RKO (cell line): Measurements from ENCODE around the gene ID3.

ENCODE experiments used
- DNase-seq: peaks from one replicate; pipeline ENCODE4 v3.0.0-alpha.2; 2016; ENCODE audit warnings: low spot score

Gene ID3

GRCh38 chr1:23564529-23565122 is 5.3 kb upstream of the ID3 start:
- DNase-seq = no peak

DNA sequence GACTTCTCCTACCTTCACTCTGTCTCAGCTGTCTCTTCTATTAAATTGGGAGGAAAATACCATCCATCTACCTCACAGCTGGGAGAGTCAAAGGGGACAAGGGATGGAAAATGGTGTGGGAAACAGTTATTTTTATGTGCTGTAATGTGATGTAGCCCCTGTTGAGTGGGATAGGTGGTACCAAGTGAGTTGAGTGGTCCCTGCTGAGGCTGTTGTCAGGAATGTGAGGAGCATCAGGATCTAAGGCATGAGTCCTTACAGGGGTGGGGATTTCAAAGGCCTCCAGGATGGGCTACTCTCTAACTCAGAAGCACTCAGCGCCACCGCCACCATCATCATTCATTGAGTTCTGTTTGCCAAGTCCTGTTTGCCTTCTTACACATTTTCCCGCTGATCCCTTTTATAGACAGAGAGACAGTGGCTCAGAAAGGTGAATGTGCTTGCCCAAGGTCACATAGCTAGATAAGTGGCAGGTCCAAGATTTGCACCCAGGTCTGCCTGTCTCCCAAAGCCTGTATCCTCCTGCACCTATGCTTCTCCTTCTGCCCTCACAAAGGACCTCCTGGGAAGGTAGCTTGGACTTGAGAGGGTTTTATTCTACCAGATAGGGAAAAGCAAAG is 4.6 kb upstream of the ID3 start:
- DNase-seq = no peak

DNA sequence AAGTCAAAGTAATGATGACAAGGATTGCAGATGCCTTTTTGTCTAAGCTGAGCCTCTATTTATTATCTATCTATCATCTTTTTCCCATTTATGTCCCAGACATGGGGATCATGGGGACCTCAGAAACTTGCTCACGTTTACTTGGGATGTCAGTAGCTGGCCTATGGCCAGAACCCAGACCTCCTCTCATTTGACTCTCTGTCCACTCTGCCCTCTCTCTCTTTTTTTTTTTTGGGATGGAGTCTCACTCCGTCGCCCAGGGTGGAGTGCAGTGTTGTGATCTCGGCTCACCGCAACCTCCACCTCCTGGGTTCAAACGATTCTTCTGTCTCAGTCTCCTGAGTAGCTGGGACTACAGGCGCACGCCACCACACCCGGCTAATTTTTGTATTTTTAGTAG is 3.7 kb upstream of the ID3 start:
- DNase-seq = no peak

GRCh38 chr1:23562137-23562876 is 3.0 kb upstream of the ID3 start:
- DNase-seq = peak; percentile 94

DNA sequence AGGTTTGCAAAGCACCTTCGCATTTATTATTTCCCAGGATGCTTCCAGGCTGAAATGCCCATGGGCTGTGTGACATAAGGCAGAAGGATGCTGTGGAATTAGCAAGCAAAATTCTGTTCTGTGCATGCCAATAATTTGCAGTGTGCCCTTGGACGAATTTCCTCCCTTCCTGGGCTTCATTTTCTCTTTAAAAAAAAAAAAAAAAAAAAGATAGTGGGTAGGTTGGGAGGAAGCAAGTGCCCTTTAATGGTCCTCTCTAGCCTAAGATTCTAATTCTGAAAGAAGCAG is 2.5 kb upstream of the ID3 start:
- no peak for DNase-seq

DNA sequence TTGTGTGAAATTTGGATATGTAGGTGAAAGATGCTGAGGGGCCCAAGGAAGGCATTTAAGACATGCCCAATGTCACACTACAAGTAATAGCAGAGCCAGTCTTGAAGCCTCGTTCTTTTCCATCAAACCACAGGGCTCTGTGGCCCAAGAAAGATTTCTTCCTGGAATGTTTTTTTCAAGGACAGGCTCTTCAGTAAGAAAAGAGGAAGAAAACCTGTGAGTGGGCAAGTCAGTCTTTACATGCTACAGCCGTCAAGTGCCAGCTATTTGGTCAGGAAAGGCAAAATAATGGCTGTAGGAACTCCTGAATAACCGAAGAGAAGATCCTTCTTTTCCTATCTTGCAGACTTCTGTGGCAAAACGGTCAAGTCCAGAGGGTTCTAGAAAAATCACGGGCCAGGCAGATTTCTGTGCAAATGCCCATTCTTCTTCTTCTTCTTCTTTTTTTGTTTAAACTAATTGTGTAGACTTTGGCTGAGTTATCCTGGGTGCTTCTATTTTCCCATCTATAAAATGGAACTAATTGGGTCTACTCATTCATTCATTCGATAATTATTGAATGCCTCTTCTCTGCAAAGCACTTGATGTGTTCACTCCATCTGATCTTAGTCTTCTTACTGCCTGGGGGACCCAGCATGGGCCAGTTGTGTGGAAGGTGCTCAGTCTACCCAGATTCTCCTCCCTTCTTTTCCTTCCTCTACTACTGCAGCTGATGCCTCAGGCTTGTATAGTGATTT is 1.9 kb upstream of the ID3 start:
- DNase-seq = no peak

- no peak for DNase-seq
These were observed 862 bp upstream of the ID3 start for GRCh38 chr1:23559985-23560741.

DNA sequence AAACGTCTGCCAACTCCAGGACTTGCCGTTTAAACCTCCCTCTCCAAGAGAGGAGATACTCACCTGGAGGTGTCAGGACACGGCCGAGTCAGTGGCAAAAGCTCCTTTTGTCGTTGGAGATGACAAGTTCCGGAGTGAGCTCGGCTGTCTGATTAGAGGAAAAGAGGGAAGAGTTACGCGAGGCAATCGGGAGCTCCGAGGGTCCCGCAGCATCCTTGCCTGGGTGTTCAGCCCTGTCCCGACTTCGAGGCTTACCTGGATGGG is 497 bp downstream of the ID3 start:
- no peak for DNase-seq

DNA sequence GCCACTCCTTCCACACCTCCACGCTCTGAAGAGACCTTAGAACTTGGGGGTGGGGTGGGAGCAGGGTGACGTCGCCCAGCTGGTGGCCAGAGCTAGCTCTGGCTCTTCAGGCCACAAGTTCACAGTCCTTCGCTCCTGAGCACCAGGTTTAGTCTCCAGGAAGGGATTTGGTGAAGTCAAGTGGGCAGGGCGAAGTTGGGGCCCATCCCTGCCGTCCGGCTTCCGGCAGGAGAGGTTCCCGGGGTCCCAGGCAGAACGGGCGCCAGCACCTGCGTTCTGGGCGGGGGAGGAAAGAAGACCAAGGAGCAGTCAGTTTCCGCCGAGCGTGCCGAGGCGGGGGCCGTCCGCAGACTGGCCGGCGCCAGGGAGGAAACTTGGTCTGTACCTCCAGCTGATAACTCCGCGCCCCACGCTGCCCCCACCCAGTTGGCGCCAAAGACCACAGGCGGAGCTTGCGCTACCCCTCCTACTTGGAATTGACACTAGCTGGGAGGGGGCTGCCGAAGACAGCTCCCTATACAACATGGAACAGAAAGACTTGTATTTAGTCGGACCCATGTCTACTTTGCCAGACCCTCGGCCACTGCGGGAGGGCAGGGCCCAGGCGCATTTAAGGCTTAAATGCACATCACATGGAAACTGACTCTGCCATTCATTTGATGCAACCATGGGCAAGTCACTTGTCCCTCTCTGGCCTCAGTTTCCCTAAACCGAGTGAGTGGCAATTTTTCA is 995 bp downstream of the ID3 start:
- DNase-seq = peak; percentile 70

DNA sequence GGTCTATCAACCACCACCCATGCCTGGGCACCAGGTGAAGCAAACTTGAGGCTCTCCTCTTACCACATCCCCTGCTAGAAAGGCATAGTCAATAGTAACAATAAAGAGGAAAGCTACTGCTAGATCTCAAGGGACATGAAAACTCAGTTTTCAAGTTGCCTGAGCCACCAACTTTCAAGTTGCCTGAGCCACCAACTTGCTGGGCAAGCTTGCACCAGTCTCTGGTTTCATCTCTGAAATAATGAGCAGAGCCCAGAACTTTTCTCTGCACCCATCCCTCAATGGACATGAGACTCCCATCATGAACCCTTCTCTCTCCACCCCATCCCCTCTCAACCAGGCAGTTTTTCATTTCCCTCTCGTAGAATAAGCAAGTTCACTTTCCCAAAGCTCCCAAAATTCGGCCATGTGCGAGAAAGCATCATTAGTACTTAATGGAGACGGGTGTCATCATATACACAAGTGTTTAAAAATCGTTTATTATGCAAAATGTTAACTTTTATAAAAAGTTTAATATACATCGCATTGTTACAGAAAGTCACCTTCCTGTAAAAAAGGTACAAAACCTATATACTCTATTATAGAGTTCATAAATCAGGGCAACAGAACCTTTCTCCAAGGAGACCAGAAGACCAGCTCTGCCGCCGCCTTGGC is 1.7 kb downstream of the ID3 start:
- no peak for DNase-seq

DNA sequence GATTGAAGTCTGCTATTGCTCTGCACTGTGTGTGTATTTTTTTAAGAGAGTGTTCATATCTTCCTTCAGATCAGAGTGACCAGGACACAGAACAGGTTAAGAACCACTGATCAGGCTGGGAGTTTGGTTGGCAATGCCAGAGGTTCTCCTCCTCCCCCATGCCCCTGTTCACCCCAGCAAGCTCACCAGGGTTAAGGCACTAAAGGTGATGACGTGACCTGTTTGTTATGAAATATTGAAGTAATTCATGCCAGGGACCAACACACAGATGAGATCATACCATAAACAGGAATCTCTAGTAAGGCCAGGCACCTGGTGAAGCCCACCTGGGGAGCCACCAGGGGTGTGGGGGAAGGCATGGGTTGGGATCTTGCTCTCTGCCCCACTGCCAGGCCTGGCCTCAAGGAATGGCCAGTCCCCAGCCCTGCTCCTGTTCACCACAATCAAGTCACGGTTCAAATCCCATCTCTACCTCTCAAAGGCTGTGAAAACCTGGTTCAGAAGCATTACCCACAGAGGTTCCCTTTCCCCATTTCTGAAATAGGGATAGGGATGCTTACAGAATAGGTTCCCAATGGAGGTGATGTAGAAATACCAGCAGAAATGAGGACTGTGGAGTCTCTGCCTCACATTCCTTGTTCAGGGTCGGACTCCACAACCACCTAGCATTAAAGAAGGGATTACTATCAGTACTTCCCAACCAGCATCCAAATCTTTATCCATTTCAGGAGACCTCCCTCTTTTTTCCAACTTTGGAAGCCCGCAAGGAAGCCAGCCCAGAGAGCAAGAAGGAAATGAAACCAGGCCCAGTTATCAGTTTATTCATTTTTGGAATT is 2.4 kb downstream of the ID3 start:
- DNase-seq = no peak

DNA sequence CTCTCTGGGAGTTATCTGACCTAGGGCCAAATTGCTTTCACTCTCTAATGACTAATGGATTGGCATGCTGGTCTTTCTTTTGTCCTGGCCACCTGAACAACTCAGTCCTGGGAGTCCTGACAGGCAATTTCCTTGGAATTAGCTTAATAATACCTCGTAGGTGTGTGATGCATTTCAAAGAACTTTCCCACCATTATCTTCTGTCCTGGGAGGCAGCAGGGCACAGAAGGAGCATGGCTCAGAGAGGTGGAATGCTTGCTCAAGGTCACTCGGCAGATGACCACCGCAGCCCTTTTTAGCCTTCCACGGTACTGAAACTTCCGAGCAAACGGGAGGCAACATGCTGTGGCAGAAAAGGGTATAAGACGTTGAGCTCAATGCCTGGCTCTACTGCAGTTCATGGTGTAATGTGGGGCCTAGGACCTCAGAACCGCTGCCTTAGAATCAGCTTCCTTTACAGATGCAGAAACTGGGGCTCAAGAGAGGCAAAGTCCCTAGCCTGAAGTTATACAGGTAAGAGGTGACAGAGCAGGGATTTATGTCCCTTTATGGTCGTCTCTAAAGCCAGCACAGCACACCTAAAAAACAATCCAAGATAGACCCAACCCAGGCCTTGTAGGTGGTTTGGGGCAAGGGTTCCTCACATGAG is 3.2 kb downstream of the ID3 start:
- no peak for DNase-seq

- no peak for DNase-seq
These were observed 3.9 kb downstream of the ID3 start for GRCh38 chr1:23555270-23555985.

- DNase-seq = peak; percentile 88
These were observed 4.6 kb downstream of the ID3 start for GRCh38 chr1:23554481-23555269.

DNA sequence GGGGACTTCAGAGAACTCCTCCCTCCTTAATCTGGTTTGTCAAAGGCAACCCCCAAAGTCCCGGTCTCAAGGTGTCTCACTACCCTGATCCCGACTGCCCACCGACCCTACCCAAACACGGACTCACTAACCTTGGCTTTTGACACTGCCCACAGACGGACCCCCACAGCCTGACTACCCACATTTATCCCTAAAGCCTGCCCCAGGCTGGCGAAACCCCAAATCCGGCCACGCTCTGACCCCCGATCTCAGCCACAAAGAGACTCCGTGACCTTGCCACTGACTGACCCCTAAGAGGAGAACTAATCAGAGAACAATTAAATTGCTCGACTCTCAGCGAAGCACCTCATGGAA is 5.2 kb downstream of the ID3 start:
- DNase-seq = no peak

DNA sequence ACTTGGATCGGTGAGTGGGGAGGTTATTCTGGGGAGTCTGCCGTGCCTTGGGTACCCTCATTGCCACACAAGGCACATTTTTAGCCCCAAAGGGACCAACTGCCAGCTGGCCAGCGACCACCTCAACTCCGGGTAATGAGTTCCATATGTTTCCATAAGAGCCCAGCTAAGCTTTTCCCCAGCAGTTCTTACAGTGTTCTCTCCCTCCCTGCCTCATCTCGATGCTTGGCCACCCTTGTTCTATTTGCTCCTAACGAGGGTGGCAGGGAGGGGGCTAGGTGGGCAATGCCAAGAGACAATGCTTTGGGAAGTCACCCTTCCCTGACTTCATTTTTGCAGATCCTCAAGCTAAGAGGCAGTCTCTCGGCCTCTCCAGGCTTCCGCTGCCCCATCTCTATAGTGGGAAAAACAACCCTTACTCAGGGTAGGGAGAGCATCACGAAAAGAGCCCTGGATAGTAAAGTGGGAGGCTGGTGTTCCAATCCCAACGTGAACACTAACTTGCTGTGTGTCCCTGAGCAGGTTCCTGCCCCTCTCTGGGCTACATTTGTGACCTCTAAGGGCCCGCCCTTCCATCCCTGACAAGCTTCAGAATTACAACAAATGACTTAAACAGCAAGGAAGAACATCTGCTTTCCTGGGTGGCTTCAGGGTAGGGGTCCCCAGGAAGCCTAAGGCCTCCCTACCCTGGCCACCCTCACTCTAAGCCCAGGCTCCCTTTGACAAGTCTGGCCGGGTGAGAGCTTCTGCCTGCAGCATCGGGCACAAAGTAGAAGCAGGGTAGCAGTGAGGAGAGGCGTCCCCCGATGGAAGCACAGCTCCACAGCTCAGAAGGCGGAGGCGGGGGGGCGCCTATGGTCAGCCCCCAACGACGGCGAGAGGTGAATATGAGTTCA is 5.8 kb downstream of the ID3 start:
- no peak for DNase-seq

DNA sequence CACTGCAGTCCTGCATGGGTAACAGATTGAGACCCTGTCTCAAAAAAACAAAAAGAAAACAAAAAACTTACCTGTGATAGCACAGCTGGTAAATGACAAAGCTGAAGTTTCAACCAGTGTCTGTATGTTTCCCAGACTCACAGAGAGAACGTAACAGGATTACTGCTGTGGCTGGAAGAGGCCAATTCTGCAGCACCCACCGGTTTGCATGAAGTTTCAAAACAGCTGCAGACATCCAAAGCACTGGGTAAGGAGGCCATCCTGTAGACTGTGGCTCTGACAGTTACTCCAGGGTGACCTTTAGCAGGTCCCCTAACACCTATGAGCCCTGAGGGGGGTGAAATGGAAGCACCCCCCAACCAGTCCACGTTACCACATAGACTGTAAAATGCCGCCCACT is 7.5 kb downstream of the ID3 start:
- no peak for DNase-seq

GRCh38 chr1:23548704-23549143 is 10.6 kb downstream of the ID3 start:
- DNase-seq = no peak
